AG09309 (cell line): Measurements from ENCODE around the gene LOXL3.
"Not testable (repeated sequence)": the region's sequence is repeated elsewhere in the genome, so short reads cannot be mapped to it uniquely, and the experiment has no call there.

Experiments
- DNase-seq: peaks from one replicate; pipeline ENCODE4 v3.0.0-alpha.2; 2010; ENCODE audit warnings: low read depth
- H3K4me3 ChIP-seq: 2 replicates; pipeline ENCODE4 v1.5.1; 2011; ENCODE audit warnings: mild to moderate bottlenecking, low read depth, low read length, moderate library complexity; ENCODE audit not compliant: control insufficient read depth
- TF ChIP-seq, protein P1 (sequence below): IDR thresholded peaks from 2 replicates; pipeline ENCODE4 v1.5.1; 2011; ENCODE audit warnings: mild to moderate bottlenecking, low read depth, low read length, inconsistent platforms; ENCODE audit not compliant: insufficient read depth, control insufficient read depth; ENCODE audit errors: missing control alignments

LOXL3 gene

DNA sequence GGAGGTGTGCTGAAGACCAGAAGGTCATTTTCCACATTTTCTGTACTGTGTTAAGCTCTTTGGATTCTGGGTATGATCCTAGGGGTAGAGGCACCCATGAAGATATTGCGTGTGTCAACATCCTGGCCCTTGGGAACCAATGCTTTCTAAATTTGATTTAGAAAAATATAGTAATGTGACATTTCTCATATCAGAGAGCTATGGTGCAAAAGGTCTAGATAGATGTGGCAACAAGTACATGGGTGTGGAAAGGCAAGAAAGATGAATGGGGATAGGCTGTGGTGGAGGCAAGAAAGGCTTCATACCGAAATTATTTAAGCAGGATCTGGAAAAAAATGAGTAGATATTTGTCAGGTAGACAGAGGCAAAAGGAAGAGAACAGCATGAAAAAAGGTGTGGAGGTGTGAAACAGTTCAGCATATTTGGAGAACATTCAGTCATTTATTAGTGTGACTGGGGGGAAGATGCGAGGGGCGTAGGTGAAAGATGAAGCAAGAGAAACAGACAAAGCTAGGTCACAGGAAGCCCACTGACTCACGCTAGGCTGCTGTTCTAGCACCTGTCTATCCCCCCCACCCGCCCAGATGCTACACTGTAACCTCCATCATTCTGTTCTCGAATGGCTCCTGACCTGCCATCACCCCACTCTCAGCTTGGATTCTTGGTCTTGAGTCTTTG lies 12.5 kb upstream of the LOXL3 start:
- TF ChIP-seq, protein P1, sequence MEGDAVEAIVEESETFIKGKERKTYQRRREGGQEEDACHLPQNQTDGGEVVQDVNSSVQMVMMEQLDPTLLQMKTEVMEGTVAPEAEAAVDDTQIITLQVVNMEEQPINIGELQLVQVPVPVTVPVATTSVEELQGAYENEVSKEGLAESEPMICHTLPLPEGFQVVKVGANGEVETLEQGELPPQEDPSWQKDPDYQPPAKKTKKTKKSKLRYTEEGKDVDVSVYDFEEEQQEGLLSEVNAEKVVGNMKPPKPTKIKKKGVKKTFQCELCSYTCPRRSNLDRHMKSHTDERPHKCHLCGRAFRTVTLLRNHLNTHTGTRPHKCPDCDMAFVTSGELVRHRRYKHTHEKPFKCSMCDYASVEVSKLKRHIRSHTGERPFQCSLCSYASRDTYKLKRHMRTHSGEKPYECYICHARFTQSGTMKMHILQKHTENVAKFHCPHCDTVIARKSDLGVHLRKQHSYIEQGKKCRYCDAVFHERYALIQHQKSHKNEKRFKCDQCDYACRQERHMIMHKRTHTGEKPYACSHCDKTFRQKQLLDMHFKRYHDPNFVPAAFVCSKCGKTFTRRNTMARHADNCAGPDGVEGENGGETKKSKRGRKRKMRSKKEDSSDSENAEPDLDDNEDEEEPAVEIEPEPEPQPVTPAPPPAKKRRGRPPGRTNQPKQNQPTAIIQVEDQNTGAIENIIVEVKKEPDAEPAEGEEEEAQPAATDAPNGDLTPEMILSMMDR: no peak
- H3K4me3 ChIP-seq: no peak overlapping the region
- no peak for DNase-seq

- H3K4me3 ChIP-seq: no peak overlapping the region
- TF ChIP-seq, protein P1: no peak
- DNase-seq: no peak
Measured at GRCh38 chr2:74564222-74564621, 10.5 kb upstream of the LOXL3 start.

DNA sequence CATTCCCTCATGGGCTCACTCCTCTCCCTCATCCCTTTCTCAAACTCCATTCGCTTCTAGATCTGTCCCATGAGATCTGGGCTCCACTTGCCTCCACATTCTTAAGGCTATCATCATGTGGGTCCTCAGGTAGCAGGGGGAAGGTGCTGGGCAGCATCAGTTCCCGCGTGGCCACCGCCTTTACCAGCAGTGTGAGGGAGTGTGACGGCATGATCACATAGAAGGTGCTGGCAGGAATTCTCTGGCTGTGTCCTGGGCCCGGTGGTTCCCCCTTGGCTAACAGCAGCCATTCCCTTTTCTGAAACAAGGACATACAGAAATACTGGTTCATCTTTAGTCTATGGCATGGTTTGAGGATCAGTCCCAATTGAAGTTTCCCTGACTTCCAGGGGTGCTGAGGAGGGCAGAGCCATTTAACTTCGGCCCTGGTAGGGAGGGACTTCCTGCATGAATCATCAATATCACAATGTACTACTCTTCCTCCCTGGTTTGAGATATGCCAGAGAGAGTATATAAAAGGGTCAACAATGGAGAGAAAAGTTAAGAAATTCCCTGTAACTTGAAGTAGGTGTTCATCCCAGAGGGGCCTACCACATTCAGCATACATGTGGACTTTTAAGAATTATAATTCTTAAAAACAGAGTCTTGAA lies 8.5 kb upstream of the LOXL3 start:
- no peak for DNase-seq
- TF ChIP-seq, protein P1: no peak
- no peak overlapping the region for H3K4me3 ChIP-seq

DNA sequence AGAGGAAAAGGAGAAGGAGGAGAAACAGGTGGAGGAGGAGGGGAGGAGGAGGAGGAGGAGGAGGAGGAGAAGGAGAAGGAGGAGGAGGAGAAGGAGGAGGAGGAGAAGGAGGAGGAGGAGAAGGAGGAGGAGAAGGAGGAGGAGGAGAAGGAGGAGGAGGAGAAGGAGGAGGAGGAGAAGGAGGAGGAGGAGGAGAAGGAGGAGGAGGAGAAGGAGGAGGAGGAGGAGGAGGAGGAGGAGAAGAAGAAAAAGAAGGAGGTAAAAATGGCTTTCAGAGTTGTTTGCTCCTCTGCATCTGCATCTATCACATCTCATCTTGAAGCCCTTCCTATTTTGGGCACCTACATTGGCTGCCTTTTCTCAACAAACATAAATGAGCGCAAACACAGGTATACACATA lies 7.3 kb upstream of the LOXL3 start:
- not testable (repeated sequence) for DNase-seq, H3K4me3 ChIP-seq

- no peak overlapping the region for H3K4me3 ChIP-seq
- no peak for DNase-seq
- TF ChIP-seq, protein P1: no peak
Measured at GRCh38 chr2:74560591-74560990, 6.8 kb upstream of the LOXL3 start.

DNA sequence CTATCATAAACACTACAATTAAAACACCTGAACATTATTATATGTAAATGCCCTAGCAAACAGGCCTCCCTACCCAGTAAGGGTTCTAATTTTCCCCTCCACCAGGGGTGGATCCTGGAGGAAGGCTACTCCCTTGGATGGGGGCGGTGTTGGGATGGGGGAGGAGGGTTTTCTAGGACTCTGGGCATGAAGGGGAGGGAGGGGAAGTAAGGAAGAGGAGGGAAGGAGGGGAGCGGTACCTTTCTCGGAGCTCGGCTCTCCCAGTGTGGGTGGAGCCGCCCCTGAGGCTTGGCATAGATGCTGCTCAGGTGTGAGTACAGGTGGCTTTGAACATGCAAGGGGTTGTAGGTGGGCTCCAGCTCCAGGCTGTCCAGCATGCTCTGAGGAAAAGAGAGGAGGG lies 6.2 kb upstream of the LOXL3 start:
- H3K4me3 ChIP-seq: no peak overlapping the region
- TF ChIP-seq, protein P1: no peak
- no peak for DNase-seq
